ENCODE results near the gene ABCB10.

GRCh38 chr1:229474509-229474908 is 84.0 kb downstream of the ABCB10 start:
- no peak for TF ChIP-seq EZH2 (IDR thresholded peaks at IDR 0.05; ENCODE audit: low read length, missing control alignments)
- TF ChIP-seq, protein P1, sequence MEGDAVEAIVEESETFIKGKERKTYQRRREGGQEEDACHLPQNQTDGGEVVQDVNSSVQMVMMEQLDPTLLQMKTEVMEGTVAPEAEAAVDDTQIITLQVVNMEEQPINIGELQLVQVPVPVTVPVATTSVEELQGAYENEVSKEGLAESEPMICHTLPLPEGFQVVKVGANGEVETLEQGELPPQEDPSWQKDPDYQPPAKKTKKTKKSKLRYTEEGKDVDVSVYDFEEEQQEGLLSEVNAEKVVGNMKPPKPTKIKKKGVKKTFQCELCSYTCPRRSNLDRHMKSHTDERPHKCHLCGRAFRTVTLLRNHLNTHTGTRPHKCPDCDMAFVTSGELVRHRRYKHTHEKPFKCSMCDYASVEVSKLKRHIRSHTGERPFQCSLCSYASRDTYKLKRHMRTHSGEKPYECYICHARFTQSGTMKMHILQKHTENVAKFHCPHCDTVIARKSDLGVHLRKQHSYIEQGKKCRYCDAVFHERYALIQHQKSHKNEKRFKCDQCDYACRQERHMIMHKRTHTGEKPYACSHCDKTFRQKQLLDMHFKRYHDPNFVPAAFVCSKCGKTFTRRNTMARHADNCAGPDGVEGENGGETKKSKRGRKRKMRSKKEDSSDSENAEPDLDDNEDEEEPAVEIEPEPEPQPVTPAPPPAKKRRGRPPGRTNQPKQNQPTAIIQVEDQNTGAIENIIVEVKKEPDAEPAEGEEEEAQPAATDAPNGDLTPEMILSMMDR (conservative IDR thresholded peaks at IDR 0.05 in 1 of 2, IDR thresholded peaks at IDR 0.05 in 1 of 2; ENCODE audit: low read depth in 1 of 2, low read length in 2 of 2): no peak

Measured in fibroblast of lung (primary cell).